Bronchial epithelial cell (primary cell): ENCODE measurements around the gene CHERP. TPM values are rescaled to one million over a fixed set of nuclear protein-coding genes. Genes with fewer than 3 reads are reported as not detected.

Source experiments
- DNase-seq: peaks from one replicate; pipeline ENCODE4 v3.0.0-alpha.2; 2010; ENCODE audit warnings: low read depth
- FAIRE-seq: peaks from 2 replicates; lab custom pipeline; 2011; peaks lifted over from hg19 to GRCh38; lab: Jason Lieb, UNC
- H3K27me3 ChIP-seq: 2 replicates; pipeline ENCODE4 v1.5.1; 2011; ENCODE audit warnings: low read length; ENCODE audit not compliant: control insufficient read depth, insufficient read depth
- H3K36me3 ChIP-seq: 2 replicates; pipeline ENCODE4 v1.5.1; 2011; ENCODE audit warnings: low read length; ENCODE audit not compliant: control insufficient read depth, insufficient read depth
- H3K4me3 ChIP-seq: 2 replicates; pipeline ENCODE4 v1.5.1; 2011; ENCODE audit warnings: mild to moderate bottlenecking, low read depth, low read length, control low read depth
- total RNA-seq: library from RNA; depleted of rRNA; stranded (reverse); fragments of >200 nt; gene quantifications from 2 replicates; pipeline ENCODE4 v1.2.1, GENCODE V29; 2014
- TF ChIP-seq, protein P1 (sequence below): IDR thresholded peaks from 2 replicates; pipeline ENCODE4 v1.5.1; 2011; ENCODE audit warnings: mild to moderate bottlenecking, moderate library complexity, low read length, control low read depth, inconsistent platforms; ENCODE audit not compliant: insufficient read depth, severe bottlenecking

CHERP gene
- total RNA-seq: 2.4 and 5.8 TPM in 2 replicates

DNA sequence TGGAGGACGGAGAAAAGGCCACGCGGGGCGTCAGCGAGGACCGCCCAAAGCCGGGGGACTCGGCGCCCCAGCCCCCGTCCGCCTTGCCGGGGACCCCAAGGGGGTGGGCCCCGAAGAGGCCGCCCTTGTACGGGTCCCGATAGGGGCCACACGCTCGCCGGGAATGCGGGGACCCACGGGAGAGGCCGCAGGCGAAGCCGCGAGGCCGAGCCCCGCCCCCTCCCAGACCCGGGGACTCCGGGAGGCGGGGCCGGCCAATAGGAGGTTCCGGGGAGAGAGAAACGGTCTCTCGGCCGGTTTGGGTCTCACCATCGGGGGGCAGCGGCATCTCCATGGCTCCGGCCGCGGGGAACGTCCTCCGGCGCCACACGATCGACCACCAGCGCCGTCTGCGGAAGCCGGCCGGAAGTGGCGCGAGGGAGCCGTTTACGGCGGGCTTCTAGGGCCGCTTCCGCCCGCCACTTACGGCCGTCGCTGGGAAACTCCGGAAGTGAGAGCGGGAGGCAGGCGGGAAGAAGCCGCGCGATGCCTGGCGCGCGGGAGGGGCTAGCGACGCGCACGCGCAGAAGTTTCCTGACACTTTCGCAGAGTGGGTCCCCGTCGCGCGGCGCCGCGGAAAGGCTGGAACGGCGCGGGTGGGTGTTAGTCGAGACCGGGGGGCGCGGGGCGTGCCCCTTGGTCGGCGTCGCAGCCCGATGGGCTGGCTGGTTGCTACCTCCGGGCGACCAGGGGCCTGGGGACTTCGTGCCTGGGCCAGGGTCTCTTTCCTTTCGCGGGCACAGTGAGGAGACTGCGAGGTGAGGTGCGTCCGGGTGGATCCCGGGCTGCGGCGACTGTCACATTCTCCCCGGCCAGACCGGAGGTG is at the start of gene CHERP:
CHERP (minus strand) TSS at position 393 of the 865 bp plus-strand sequence; CDS start at position 334, 59 bp downstream.
- Histone ChIP-seq H3K4me3 (peak within 1 kb of the TSS; percentile 81), H3K36me3 (peaks cover 8% of the 10 kb centered on the region), H3K27me3 (no peaks in the 10 kb centered on the region)
- FAIRE-seq: no peak
- TF ChIP-seq, protein P1, sequence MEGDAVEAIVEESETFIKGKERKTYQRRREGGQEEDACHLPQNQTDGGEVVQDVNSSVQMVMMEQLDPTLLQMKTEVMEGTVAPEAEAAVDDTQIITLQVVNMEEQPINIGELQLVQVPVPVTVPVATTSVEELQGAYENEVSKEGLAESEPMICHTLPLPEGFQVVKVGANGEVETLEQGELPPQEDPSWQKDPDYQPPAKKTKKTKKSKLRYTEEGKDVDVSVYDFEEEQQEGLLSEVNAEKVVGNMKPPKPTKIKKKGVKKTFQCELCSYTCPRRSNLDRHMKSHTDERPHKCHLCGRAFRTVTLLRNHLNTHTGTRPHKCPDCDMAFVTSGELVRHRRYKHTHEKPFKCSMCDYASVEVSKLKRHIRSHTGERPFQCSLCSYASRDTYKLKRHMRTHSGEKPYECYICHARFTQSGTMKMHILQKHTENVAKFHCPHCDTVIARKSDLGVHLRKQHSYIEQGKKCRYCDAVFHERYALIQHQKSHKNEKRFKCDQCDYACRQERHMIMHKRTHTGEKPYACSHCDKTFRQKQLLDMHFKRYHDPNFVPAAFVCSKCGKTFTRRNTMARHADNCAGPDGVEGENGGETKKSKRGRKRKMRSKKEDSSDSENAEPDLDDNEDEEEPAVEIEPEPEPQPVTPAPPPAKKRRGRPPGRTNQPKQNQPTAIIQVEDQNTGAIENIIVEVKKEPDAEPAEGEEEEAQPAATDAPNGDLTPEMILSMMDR: no peak
- peak; percentile 79 for DNase-seq

- no peaks in the 10 kb centered on the region for H3K36me3 ChIP-seq
- TF ChIP-seq, protein P1: no peak
- no peak for FAIRE-seq
- no peak overlapping the region for H3K4me3 ChIP-seq
- DNase-seq: no peak
- no peaks in the 10 kb centered on the region for H3K27me3 ChIP-seq
These were observed 48.9 kb upstream of the CHERP start for GRCh38 chr19:16590876-16591802.

GRCh38 chr19:16589917-16590316 is 47.7 kb upstream of the CHERP start:
- TF ChIP-seq, protein P1: no peak
- Histone ChIP-seq H3K4me3 (no peak overlapping the region), H3K27me3 (no peaks in the 10 kb centered on the region), H3K36me3 (no peaks in the 10 kb centered on the region)
- FAIRE-seq (no peak), DNase-seq (no peak)

DNA sequence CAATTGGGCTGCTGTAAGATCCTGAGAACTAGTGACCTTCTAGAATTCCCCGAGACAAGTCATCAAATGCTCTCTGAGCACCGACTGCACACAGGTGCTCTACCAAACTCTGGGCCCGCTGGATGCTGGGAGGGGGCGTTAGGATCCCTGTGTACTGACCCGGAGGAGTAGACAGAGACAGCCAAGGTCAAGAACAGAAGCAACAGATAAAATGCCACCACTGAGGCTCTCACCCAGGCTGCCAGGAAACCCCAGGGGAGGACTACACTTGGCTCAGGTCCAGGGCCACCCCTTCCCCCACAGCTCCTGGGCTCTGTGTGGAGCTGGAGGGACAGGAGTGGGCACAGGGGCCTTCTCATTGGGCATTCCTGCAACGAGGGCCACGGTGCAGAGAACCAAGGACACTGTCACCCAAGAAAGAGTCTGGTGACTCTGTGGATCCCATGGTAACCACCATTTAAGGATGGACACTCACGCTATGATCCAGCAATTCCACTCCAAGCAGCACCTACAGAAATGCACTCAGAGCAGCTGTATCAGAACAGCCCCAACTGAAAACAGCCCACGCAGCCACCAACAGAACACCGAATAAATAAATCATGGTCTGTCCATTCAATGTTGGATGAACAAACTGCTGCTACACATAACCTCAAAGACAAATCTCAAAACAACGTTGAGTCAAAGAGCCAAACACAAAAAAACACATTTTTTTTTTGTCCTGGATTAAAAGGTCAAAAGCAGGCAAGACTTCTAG is 46.8 kb upstream of the CHERP start:
- Histone ChIP-seq H3K36me3 (no peaks in the 10 kb centered on the region), H3K4me3 (no peak overlapping the region), H3K27me3 (no peaks in the 10 kb centered on the region)
- FAIRE-seq (no peak), DNase-seq (no peak)
- TF ChIP-seq, protein P1: no peak
